PC-9 (cell line): ENCODE data around the gene COX11. TPM values are rescaled to one million over a fixed set of nuclear protein-coding genes. Genes with fewer than 3 reads are reported as not detected.

ENCODE experiments used
- Bru-seq: library from RNA; stranded (reverse); fragments of 400-500 nt; gene quantifications from one replicate; lab custom pipeline; 2021; lab: Mats Ljungman, UMichigan
- BruChase-seq, 2 experiments: library from RNA; stranded (reverse); fragments of 400-500 nt; gene quantifications; one replicate each; lab custom pipeline; 2021; lab: Mats Ljungman, UMichigan
- BruUV-seq: library from RNA; stranded (reverse); fragments of 400-500 nt; replicated peaks from 2 replicates; lab custom pipeline; 2021; lab: Mats Ljungman, UMichigan
- CTCF ChIA-PET: fragments of 300-600 bp; sonication (Branson Sonifier 250); formaldehyde crosslinking; loops from one replicate; lab custom pipeline; 2022; ENCODE audit warnings: antibody characterized with exemption; lab: Charles Lee
- POLR2A ChIA-PET: fragments of 300-600 bp; sonication (Branson Sonifier 250); formaldehyde crosslinking; loops from one replicate; lab custom pipeline; 2022; ENCODE audit warnings: antibody characterized with exemption; ENCODE audit not compliant: unreplicated experiment; lab: Charles Lee
- DNase-seq, 2 experiments: peaks; one replicate each; pipeline versions ENCODE4 v3.0.0 to v3.0.0-alpha.2; 2015 to 2022; ENCODE audit warnings: mixed read lengths in 1 of 2
- H2AFZ ChIP-seq: fragments of 200-600 bp; sonication (generic); 2 replicates; pipeline ENCODE4 v1.8.1; 2017; ENCODE audit warnings: antibody characterized with exemption
- H3F3A ChIP-seq: fragments of 200-600 bp; sonication (generic); 2 replicates; pipeline ENCODE4 v1.8.1; 2017; ENCODE audit warnings: antibody characterized with exemption, mild to moderate bottlenecking, low read depth; ENCODE audit not compliant: insufficient read depth
- H3K27ac ChIP-seq: fragments of 200-600 bp; sonication (generic); 2 replicates; pipeline ENCODE4 v1.6.1; 2016; ENCODE audit warnings: mixed run types
- H3K27me3 ChIP-seq: fragments of 200-600 bp; sonication (generic); 2 replicates; pipeline ENCODE4 v1.6.1; 2016; ENCODE audit warnings: low read depth, mixed run types; ENCODE audit not compliant: insufficient read depth
- H3K36me3 ChIP-seq: fragments of 200-600 bp; sonication (generic); 2 replicates; pipeline ENCODE4 v1.6.1; 2016; ENCODE audit warnings: low read depth, mixed run types
- H3K4me1 ChIP-seq: fragments of 200-600 bp; sonication (generic); replicated peaks from 2 replicates; pipeline ENCODE4 v1.6.1; 2016; ENCODE audit warnings: mixed run types; ENCODE audit not compliant: insufficient read depth
- H3K4me2 ChIP-seq: fragments of 200-600 bp; sonication (generic); 2 replicates; pipeline ENCODE4 v1.6.1; 2017; ENCODE audit warnings: mixed run types
- H3K4me3 ChIP-seq: fragments of 200-600 bp; sonication (generic); 2 replicates; pipeline ENCODE4 v1.6.1; 2016; ENCODE audit warnings: mixed run types
- H3K79me2 ChIP-seq: fragments of 200-600 bp; sonication (generic); 2 replicates; pipeline ENCODE4 v1.6.1; 2017; ENCODE audit warnings: low read depth, mixed run types
- H3K9me2 ChIP-seq: fragments of 200-600 bp; sonication (generic); 2 replicates; pipeline ENCODE4 v1.8.1; 2017; ENCODE audit warnings: mild to moderate bottlenecking; ENCODE audit not compliant: insufficient read depth
- H3K9me3 ChIP-seq: fragments of 200-600 bp; sonication (generic); 2 replicates; pipeline ENCODE4 v1.8.1; 2016; ENCODE audit warnings: low read depth; ENCODE audit not compliant: insufficient read depth
- H4K20me1 ChIP-seq: fragments of 200-600 bp; sonication (generic); 2 replicates; pipeline ENCODE4 v1.8.1; 2017; ENCODE audit not compliant: insufficient read depth
- EZH2 ChIP-seq: fragments of 200-600 bp; sonication (generic); IDR thresholded peaks from 2 replicates; pipeline ENCODE4 v1.8.0; 2017; ENCODE audit warnings: antibody characterized with exemption, low read depth
- intact Hi-C: fragments of 100-400 bp; cut with micrococcal nuclease; formaldehyde crosslinking; loops from one replicate; pipeline ENCODE4 v1.10.0; 2022; ENCODE audit not compliant: unreplicated experiment
- long read RNA-seq: library from polyadenylated mRNA; stranded (forward); transcript quantifications from one replicate; pipeline ENCODE4 v2.0.0, GENCODE V29; 2022
- total RNA-seq: library from RNA; stranded (reverse); gene quantifications from 2 replicates; pipeline ENCODE4 v1.2.3, GENCODE V29; 2021
- TF ChIP-seq, protein P1 (sequence below): fragments of 200-600 bp; sonication (generic); conservative IDR thresholded peaks from 2 replicates; pipeline ENCODE4 v1.6.1; 2017; ENCODE audit warnings: mixed run types, antibody characterized with exemption, mild to moderate bottlenecking, moderate library complexity

COX11 gene
- total RNA-seq, result 54.1 and 58.2 TPM in 2 replicates
- percentile 70 among the genes with signal in this experiment for Bru-seq, nascent RNA
- BruChase-seq, experiment 1, labeled RNA remaining after a 2-hour chase, result percentile 72 among the genes with signal in this experiment
- percentile 85 among the genes with signal in this experiment for BruChase-seq, experiment 2, labeled RNA remaining after a 6-hour chase
- long read RNA-seq, transcript COX11-201 (4 exons, 2,497 nt), result major isoform, 53 of 74 reads
- long read RNA-seq, transcript COX11-202 (3 exons, 1,108 nt), result minor isoform, 5 of 74 reads
- long read RNA-seq, partial matches to known transcripts, result 0 of 74 reads
- long read RNA-seq, other reads (novel, unspliced or antisense), result 16 of 74 reads

- intact Hi-C loops, result loop anchor here (2.0 kb wide), 1 partner anchor 68 kb away; the partner anchor contains the start of gene TOM1L1
- H3K4me3 ChIP-seq, result peak within 1 kb of the TSS; percentile 68
- H3K4me1 ChIP-seq, result peaks cover 29% of the 10 kb centered on the region
- peaks cover 20% of the 10 kb centered on the region; the same call in 1 of the 2 replicates for H3K36me3 ChIP-seq
- H3K27me3 ChIP-seq, result no peaks in the 10 kb centered on the region
- H3K27ac ChIP-seq, result peak within 1 kb of the TSS; percentile 32
- H2AFZ ChIP-seq, result peak within 1 kb of the TSS; percentile 95
- no peaks in the 10 kb centered on the region for H3K9me2 ChIP-seq
- TF ChIP-seq EZH2, result no peak
- TF ChIP-seq, protein P1, sequence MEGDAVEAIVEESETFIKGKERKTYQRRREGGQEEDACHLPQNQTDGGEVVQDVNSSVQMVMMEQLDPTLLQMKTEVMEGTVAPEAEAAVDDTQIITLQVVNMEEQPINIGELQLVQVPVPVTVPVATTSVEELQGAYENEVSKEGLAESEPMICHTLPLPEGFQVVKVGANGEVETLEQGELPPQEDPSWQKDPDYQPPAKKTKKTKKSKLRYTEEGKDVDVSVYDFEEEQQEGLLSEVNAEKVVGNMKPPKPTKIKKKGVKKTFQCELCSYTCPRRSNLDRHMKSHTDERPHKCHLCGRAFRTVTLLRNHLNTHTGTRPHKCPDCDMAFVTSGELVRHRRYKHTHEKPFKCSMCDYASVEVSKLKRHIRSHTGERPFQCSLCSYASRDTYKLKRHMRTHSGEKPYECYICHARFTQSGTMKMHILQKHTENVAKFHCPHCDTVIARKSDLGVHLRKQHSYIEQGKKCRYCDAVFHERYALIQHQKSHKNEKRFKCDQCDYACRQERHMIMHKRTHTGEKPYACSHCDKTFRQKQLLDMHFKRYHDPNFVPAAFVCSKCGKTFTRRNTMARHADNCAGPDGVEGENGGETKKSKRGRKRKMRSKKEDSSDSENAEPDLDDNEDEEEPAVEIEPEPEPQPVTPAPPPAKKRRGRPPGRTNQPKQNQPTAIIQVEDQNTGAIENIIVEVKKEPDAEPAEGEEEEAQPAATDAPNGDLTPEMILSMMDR, result peak; percentile 64
- H3F3A ChIP-seq, result peaks cover 8% of the 10 kb centered on the region; the same call in 1 of the 2 replicates
- BruUV-seq, result no TSS peak
- H3K4me2 ChIP-seq, result peak within 1 kb of the TSS; percentile 92
- POLR2A ChIA-PET, result no interaction called here
- no peaks in the 10 kb centered on the region for H4K20me1 ChIP-seq
- H3K9me3 ChIP-seq, result no peaks in the 10 kb centered on the region
- CTCF ChIA-PET, result no interaction called here
- H3K79me2 ChIP-seq, result peaks cover 50% of the 10 kb centered on the region
- peak; percentile 93 to 94 for DNase-seq
Observed at GRCh38 chr17:54968262-54968987, at the start of gene COX11, which contains the start of gene STXBP4. Gene COX11 (minus strand): TSS chr17:54968654. CDS start chr17:54968646, 8 bp downstream. Gene STXBP4 (plus strand): TSS chr17:54968765. CDS start chr17:54986220, 17,455 bp downstream.

GRCh38 chr17:55005520-55005919, 37.1 kb upstream of the COX11 start:
- no peak for DNase-seq
- Histone ChIP-seq H3K79me2 (no peaks in the 10 kb centered on the region), H3K36me3 (no peaks in the 10 kb centered on the region), H3K9me3 (no peaks in the 10 kb centered on the region), H3K4me2 (no peak overlapping the region), H3K4me1 (no peaks in the 10 kb centered on the region), H3K27me3 (no peaks in the 10 kb centered on the region), H3K9me2 (no peaks in the 10 kb centered on the region), H3K4me3 (no peak overlapping the region), H3K27ac (no peak overlapping the region), H2AFZ (no peak overlapping the region), H4K20me1 (no peaks in the 10 kb centered on the region), H3F3A (no peaks in the 10 kb centered on the region)
- ChIA-PET CTCF (no interaction called here), POLR2A (no interaction called here)
- BruUV-seq, result no TSS peak
- intact Hi-C loops, result no loop called here
- TF ChIP-seq, protein P1, result peak; percentile 67
- TF ChIP-seq EZH2, result no peak

GRCh38 chr17:55004484-55004883, 36.0 kb upstream of the COX11 start:
- Histone ChIP-seq H3K79me2 (no peaks in the 10 kb centered on the region), H2AFZ (no peak overlapping the region), H3F3A (no peaks in the 10 kb centered on the region), H3K9me2 (no peaks in the 10 kb centered on the region), H3K27ac (no peak overlapping the region), H3K4me2 (no peak overlapping the region), H3K27me3 (no peaks in the 10 kb centered on the region), H3K36me3 (no peaks in the 10 kb centered on the region), H3K9me3 (no peaks in the 10 kb centered on the region), H4K20me1 (no peaks in the 10 kb centered on the region), H3K4me3 (no peak overlapping the region), H3K4me1 (no peaks in the 10 kb centered on the region)
- BruUV-seq, result no TSS peak
- POLR2A ChIA-PET, result no interaction called here
- TF ChIP-seq, protein P1, result no peak
- TF ChIP-seq EZH2, result no peak
- intact Hi-C loops, result no loop called here
- CTCF ChIA-PET, result no interaction called here
- DNase-seq, result no peak
